ENCODE data around the gene CMC2.

GRCh38 chr16:81000873-81001272 is 5.8 kb downstream of the CMC2 start:
- TF ChIP-seq CTCF (IDR thresholded peaks at IDR 0.05; ENCODE audit: low read length) (no peak), EZH2 (optimal IDR thresholded peaks at IDR 0.05; ENCODE audit: low read depth, low read length) (no peak)
